Neural progenitor cell (in vitro differentiated cells): ENCODE measurements around the gene PDP2.

Experiments
- EZH2phosphoT487 ChIP-seq: fragments of 200-600 bp; sonication (generic); IDR thresholded peaks from 2 replicates; pipeline ENCODE4 v1.6.1; 2017; ENCODE audit warnings: antibody characterized with exemption
- TF ChIP-seq, protein P1 (sequence below): fragments of 200-600 bp; sonication (generic); IDR thresholded peaks from 2 replicates; pipeline ENCODE4 v1.5.1; 2017; ENCODE audit warnings: antibody characterized with exemption, mild to moderate bottlenecking

DNA sequence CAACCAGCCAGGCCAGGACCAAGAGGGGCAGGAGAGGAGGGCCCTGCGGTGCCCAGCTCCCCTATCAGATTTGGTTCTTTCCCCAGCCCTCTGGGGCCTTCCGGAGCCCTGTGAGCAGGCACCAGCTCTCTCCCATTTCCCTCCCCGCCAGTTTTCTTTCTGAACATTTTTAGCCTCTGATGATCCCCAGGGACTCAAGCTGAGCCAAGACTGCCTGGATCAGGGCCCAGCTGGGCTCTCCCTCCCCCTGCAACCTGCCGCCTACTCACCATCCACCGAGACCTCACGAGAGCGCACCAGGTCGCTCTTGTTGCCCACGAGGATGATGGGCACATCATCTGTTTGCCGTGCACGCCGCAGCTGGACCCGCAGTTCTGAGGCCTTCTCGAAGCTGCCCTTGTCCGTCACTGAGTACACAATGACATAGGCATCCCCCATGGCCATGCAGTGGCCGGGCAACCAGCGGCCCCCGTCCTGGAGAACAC lies 43.0 kb downstream of the PDP2 start:
- TF ChIP-seq, protein P1, sequence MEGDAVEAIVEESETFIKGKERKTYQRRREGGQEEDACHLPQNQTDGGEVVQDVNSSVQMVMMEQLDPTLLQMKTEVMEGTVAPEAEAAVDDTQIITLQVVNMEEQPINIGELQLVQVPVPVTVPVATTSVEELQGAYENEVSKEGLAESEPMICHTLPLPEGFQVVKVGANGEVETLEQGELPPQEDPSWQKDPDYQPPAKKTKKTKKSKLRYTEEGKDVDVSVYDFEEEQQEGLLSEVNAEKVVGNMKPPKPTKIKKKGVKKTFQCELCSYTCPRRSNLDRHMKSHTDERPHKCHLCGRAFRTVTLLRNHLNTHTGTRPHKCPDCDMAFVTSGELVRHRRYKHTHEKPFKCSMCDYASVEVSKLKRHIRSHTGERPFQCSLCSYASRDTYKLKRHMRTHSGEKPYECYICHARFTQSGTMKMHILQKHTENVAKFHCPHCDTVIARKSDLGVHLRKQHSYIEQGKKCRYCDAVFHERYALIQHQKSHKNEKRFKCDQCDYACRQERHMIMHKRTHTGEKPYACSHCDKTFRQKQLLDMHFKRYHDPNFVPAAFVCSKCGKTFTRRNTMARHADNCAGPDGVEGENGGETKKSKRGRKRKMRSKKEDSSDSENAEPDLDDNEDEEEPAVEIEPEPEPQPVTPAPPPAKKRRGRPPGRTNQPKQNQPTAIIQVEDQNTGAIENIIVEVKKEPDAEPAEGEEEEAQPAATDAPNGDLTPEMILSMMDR: no peak
- no peak for TF ChIP-seq EZH2phosphoT487
